Activated CD4-positive, CD25-positive, alpha-beta regulatory T cell (primary cell): ENCODE results near the gene HSPA2.

ENCODE experiments used
- DNase-seq, 4 experiments: peaks; one replicate each; lab custom pipeline; 2025; lab: John Stamatoyannopoulos, UW

The HSPA2 gene

GRCh38 chr14:64540208-64541202, at the start of gene HSPA2:
Gene HSPA2 (plus strand): TSS chr14:64540741. CDS start chr14:64540850, 109 bp downstream.
- DNase-seq = peak; percentile 85 to 96 (median 90)

- no peak for DNase-seq
These were observed 48.9 kb upstream of the HSPA2 start for GRCh38 chr14:64491637-64492036.

DNA sequence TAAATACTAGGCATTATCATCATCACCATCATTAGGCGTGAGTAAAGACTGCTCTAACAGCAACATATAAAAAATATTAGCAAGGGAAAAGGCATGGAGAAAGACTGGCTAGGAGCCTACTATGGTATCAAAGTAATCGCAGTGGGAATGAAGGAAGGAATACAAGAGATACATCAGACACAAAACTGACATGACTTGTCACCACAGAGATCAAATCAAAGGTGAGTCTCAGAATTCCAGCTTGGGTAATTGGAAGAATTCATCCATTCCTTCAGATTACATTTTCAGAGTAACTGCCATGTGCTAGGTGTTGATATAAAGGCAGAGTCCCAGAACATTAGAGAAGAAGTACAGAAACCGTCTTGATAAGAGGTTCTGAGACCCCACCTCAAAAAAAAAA, 47.1 kb upstream of the HSPA2 start:
- DNase-seq = no peak

DNA sequence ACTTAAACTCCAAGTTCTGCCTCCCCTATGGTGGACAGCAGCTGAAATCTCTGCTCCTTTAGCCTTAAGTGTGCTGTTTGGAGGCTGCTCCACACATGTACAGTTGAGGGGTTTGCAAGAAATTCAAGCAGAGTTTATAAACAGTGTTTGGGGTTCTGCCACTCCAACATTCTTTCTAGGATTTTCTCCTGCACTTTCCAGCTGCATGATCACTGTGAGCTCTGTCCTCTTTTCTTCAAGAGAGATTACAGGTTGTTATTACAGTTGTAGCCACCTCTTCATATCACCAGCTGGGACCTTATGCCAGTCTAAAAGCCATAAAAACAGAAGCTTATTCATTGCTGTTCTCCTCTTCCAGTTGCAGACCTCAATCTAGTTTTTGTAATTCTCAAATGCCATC, 45.3 kb upstream of the HSPA2 start:
- DNase-seq = no peak

GRCh38 chr14:64496764-64497163, 43.8 kb upstream of the HSPA2 start:
- no peak for DNase-seq

- DNase-seq = no peak
These were observed 40.5 kb upstream of the HSPA2 start for GRCh38 chr14:64500088-64500487.

DNA sequence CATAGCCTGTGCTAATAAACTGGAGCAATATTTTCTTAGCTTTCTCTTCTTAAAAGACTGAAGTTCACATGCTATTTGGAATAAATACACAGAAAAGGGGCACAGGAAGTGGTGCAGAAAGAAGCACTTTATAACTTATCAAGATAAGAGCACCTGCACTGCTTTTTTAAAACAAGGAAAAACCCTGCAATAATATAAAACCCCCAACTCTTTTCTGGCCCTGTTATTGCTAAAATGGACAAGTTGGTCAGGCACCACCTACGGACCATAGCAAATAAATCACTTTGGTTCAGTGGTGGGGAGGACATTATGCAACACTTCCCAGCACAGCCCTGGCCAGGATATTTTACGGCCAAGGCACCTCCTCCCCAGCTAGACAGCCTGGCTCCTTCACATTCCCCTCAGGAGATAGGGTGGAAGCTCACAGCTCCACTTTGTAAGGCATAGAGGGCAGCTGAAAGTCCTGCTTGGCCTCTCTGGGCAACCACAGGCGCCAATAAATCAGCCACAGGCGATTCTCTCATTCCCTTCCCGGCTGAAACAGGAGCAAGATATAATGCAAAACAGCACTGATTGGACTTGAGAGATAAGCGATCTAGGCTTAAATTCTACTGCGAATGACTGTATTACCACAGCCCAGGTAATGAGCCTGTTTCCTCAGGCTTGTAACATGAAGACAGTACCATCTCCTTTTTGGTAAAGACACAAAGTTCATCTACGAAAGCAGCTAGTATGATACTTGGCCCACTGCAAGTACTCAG, 39.0 kb upstream of the HSPA2 start:
- no peak for DNase-seq

DNA sequence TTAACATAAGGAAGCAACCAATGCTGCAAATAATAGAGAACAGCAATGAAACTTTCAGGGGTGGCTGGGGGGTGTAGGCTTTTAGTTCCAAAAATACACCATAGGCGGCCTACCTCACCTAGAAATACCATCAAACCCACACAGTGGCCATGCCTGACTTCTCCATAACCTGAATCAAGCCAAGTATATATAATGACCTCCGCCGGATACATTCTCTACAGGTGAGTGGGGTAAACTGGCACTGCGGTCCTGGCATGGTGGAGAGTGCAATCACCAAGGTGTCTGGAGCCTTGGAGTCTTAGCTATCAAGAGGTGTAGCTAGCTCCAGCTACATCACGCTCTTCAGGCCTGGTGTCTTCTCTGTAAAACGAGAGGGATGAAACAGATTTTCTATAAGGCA, 38.1 kb upstream of the HSPA2 start:
- DNase-seq = no peak

DNA sequence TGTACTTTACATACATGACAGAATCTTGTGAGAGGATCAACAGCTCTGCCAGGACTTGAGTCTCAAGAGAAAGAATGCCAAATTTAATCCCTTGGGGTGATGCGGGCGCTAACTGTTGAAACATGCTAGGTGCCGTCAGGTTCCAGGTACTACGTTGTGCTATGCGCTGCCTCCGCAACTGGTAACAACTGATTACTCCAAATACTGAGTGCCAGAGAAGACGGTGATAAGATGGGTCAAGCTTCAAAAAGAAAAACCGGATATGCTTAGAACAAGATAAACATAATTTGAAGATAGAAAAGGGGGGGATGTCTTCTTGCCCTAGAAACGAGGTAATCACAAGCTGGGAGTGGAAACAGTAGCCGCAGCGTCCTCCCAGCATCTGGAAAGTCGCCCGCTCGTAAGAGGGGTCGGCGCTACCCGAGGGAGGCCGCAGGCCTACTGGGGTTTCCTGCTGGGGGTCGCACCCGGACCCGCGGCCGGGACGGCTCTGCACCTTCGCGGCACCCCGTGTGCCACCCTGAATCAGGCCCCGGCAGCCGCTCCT, 37.6 kb upstream of the HSPA2 start:
- peak in 1 of 4 experiments; percentile 48 for DNase-seq

DNA sequence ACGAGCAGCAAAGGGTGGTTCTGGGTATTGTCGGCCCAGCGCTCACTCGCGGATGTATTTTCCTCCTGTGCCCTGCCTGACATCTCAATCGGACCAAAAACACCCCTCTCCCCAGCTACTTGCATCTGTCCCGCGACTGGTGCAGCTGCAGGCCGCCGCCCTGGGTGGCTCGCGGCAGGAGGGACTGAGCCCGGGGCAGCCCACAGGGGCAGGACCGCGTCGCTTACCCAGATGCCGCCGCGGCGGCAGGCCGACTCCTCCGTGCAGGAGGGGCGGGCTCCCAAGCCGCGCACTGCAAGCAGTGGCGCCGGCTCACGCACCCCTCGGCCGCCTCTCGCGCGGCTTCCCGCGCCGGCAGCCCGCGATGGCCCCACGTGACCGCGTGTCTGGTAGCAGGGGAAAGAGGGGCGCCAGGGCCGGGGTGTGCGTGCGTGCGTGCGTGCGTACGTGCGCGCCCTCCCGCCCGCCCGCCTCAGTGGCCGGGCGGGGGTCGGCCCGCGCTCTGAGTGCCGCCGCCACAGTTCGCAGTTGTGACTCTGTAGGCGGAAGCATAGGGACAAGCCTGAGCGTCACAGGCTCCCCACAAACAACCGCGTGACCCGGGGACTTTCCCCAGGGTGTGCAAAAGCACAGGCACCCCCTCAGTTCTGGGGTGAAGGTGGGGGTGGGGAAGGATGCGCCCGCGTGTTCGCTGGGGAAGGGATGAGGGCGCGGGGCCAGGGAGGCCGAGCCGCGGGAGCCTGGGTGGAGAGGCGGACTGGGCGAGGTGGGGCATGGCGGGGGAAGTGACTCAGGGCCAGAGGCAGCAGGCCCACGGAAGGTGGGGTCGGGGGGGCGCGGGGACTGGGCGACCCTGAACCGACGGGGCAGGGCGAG, 36.9 kb upstream of the HSPA2 start, which contains the start of gene ZBTB25:
Gene ZBTB25 (minus strand): TSS at position 405 of the 876 bp plus-strand sequence. CDS start 13,305 bp downstream, outside the sequence.
- peak; percentile 87 to 98 (median 96) for DNase-seq

- peak; percentile 65 to 81 (median 73) for DNase-seq
These were observed 36.1 kb upstream of the HSPA2 start, which contains the start of gene ZBTB1 for GRCh38 chr14:64504310-64504896. Gene ZBTB1 (plus strand): TSS chr14:64504770. CDS start chr14:64521505, 16,735 bp downstream.

DNA sequence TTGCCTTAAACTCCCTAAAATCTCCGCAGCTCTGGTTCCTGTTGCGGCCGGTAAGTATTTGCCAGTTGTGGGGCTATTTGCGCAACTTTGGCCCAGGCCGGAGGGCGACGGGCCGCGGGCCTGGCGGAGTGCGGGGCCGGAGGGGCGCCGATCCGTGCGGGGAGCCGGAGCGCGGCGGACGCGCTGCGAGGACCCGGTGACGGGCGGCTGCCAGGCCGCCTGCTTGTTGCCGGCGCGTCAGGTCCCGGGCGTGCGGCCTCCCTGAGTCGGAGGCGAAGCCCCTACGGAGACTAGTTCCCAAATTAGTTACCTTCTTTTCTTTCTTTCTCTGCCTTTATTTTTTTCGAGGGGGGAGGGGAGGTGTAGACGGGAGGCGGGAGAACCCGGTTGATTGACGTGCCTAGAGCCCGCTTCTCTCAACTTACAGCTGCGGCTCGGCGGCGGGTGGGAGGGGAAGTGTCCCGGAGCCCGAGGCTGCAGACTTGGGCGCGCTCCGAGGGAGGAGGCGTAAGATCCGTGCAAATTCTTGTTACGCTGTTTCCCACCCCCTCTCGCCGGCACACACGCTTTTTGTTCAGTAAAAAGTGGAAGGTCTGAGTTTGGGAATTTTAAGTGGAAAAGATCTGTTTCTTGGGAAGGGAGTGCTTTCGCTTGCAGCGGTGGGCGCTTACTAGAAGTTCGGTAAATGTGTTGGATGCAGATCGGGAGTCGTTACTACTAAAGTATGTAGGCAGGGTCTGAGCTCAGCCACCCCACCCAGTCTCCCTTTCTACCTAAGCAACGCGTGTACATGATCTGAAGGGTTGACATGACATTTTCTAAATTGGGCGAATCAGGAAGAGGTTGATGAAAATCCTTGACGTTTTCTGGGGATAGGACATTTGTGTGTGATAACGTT, 35.4 kb upstream of the HSPA2 start:
- DNase-seq = peak; percentile 57 to 70 (median 62)

DNA sequence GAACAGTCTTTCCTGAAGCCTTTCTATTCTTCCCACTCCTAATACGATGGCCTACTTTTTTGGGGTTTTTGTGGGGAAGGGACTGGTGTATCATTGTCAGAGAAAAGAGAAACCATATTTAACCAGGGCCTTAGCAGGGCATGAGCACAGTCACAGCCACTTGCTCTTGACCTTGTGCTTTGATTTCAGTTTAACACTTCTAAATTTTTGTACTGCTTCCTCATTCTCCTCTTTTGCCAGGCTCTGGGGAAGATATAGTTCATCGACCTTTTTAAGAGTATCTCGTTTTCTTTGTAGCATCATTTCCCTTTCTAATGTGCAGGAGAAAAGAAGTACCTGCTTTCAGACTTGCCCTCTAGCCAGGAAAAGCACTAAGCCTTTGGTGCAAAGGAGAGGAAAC, 33.8 kb upstream of the HSPA2 start:
- no peak for DNase-seq

- DNase-seq = peak in 1 of 4 experiments; percentile 10
These were observed 33.0 kb upstream of the HSPA2 start for GRCh38 chr14:64507376-64508156.

DNA sequence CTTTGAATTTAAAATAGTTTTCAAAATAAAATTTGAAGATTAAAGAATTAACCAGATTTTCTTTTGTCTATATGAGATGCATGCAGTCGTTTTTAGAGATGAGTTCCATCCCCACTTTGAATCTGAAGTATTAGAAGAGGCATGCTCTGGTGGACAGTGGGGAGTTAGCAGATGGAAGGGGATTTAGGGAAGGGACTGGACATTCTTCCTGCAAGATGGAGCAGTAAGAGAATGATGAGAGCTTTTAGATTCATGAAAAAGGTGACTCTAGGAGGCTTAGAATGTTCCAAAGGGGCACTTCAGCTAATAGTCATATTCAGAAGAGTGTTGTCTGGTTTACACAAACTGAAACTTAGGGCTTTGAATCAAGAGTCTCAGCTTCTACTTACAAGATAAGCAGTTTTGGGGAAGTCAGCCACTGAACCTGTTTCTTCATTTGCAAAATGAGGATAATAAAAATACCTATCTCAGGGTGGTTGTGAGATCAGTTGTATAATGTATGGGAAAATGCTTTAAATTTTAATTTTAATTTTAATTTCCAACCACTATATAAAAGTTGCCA, 32.2 kb upstream of the HSPA2 start:
- DNase-seq = no peak

DNA sequence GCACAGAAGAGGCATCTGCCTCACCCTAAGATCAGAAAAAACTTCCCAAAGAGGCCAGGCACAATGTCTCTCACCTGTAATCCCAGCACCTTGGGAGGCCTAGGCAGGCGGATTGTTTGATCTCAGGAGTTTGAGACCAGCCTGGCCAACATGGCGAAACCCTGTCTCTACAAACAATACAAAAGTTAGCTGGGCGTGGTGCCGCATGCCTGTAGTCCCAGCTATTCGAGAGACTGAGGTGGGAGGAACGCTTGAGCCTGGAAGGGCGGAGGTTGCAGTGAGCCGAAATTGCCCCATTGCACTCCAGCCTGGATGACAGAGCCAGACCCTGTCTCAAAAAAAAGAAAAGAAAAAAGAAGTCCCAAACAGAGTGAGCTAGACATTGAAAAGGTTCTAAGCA, 31.5 kb upstream of the HSPA2 start:
- no peak for DNase-seq

- DNase-seq = peak in 3 of 4 experiments; percentile 27 to 46 (median 43)
These were observed 29.5 kb upstream of the HSPA2 start for GRCh38 chr14:64510825-64511671.

GRCh38 chr14:64513271-64513670, 27.3 kb upstream of the HSPA2 start:
- DNase-seq = no peak
